Mucosa of descending colon (tissue), 3 donors: Measurements from ENCODE around the gene KLHL40. TPM values are rescaled to one million over a fixed set of nuclear protein-coding genes. Genes with fewer than 3 reads are reported as not detected.

Experiments used
- ATAC-seq: fragments of 200-7000 bp; cut with Tn5 transposase; one replicate; pipeline ENCODE4 v1.9.1; 2020; ENCODE audit warnings: mild to moderate bottlenecking, moderate library complexity
- DNase-seq, 3 donors: peaks; one replicate each; pipeline ENCODE4 v3.0.0-alpha.2; 2020
- H3K36me3 ChIP-seq: fragments of 200-600 bp; one replicate; pipeline ENCODE4 v1.8.0; 2021; ENCODE audit warnings: low read depth, mild to moderate bottlenecking
- H3K4me1 ChIP-seq: fragments of 200-600 bp; one replicate; pipeline ENCODE4 v1.8.0; 2021; ENCODE audit warnings: low read depth, mild to moderate bottlenecking
- H3K4me3 ChIP-seq: fragments of 200-600 bp; one replicate; pipeline ENCODE4 v1.8.0; 2021; ENCODE audit warnings: mild to moderate bottlenecking
- H3K9me3 ChIP-seq: fragments of 200-600 bp; one replicate; pipeline ENCODE4 v1.8.0; 2021; ENCODE audit warnings: mild to moderate bottlenecking
- intact Hi-C, 2 donors: fragments of 100-400 bp; cut with DNase I in 1 of 2; cut with micrococcal nuclease in 1 of 2; formaldehyde crosslinking; loops; one replicate each; pipeline versions ENCODE4 v1.11.0 to v1.11.1; 2022; cut with DNase I, micrococcal nuclease
- total RNA-seq, 3 donors: library from RNA; stranded (reverse); fragmentation: NEBNext Ultra II Directional in 2 of 3; extraction: Animal tissue kit (Norgen Biotek cat#: 25700) in 2 of 3; gene quantifications; one replicate each; pipeline versions ENCODE4 v1.2.1 to v1.2.4, GENCODE V29; 2021 to 2023
- TF ChIP-seq, protein P1 (sequence below): fragments of 200-600 bp; IDR thresholded peaks from one replicate; pipeline ENCODE4 v1.8.0; 2022; ENCODE audit warnings: antibody characterized with exemption, mild to moderate bottlenecking
- donor health status: DM: no; HTN: no; CAD: no; lungs with moderate emphysema.
- donor health status: DM: no; HTN: no; CAD: no.
- donor health status: DM: no; HTN: yes; CAD: no.

The KLHL40 gene
- total RNA-seq, 3 donors from 2014 or later = not detected

DNA sequence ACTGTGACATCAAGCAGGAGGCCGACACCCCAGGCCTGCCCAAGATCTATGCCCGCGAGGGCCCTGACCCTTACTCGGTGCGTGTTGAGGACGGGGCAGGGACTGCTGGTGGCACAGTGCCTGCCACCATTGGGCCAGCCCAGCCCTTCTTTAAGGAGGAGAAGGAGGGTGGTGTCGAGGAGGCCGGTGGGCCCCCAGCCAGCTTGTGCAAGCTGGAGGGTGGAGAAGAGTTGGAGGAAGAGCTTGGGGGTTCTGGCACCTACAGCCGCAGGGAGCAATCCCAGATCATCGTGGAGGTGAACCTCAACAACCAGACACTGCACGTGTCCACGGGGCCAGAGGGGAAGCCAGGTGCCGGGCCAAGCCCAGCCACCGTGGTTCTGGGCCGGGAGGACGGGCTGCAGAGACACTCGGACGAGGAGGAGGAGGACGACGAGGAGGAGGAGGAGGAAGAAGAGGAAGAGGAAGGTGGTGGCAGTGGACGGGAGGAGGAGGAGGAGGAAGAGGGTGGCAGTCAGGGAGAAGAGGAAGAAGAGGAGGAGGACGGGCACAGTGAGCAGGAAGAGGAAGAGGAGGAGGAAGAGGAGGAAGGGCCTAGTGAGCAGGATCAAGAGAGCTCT lies 26.5 kb upstream of the KLHL40 start:
- no peak for DNase-seq
- Histone ChIP-seq H3K9me3 (no peaks in the 10 kb centered on the region), H3K36me3 (no peaks in the 10 kb centered on the region), H3K4me3 (no peak overlapping the region), H3K4me1 (peaks cover 2% of the 10 kb centered on the region)
- ATAC-seq = no peak
- intact Hi-C loops = loop anchor here in 1 of 2 donors (10.0 kb wide), 1 partner anchor 86 kb away; no protein-coding TSS in a partner anchor
- TF ChIP-seq, protein P1, sequence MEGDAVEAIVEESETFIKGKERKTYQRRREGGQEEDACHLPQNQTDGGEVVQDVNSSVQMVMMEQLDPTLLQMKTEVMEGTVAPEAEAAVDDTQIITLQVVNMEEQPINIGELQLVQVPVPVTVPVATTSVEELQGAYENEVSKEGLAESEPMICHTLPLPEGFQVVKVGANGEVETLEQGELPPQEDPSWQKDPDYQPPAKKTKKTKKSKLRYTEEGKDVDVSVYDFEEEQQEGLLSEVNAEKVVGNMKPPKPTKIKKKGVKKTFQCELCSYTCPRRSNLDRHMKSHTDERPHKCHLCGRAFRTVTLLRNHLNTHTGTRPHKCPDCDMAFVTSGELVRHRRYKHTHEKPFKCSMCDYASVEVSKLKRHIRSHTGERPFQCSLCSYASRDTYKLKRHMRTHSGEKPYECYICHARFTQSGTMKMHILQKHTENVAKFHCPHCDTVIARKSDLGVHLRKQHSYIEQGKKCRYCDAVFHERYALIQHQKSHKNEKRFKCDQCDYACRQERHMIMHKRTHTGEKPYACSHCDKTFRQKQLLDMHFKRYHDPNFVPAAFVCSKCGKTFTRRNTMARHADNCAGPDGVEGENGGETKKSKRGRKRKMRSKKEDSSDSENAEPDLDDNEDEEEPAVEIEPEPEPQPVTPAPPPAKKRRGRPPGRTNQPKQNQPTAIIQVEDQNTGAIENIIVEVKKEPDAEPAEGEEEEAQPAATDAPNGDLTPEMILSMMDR = no peak

DNA sequence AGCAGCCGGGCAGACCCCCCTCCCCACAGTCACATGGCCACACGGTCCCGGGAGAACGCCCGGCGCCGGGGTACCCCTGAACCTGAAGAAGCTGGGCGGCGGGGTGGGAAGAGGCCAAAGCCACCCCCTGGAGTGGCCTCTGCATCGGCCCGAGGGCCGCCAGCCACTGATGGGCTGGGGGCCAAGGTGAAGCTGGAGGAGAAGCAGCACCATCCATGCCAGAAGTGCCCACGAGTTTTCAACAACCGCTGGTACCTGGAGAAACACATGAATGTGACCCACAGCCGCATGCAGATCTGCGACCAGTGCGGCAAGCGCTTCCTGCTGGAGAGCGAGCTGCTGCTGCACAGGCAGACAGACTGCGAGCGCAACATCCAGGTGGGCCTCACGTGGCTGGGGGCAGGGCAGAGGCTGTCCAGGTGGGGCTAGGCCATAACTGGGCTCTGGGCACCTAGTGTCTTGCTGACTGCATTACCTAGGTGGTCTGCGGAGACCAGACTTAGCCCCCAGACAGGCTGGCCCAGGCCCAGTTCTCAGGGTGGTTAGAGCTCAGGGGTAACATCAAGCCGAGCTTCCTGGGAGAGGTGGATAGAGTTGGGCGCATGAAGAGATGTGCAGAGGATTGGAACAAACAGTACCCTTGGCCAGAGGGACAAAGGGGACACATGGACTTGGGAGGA lies 25.7 kb upstream of the KLHL40 start:
- intact Hi-C loops = loop anchor here in 1 of 2 donors (10.0 kb wide), 1 partner anchor 85 kb away; no protein-coding TSS in a partner anchor
- H3K4me1 ChIP-seq = peaks cover 2% of the 10 kb centered on the region

DNA sequence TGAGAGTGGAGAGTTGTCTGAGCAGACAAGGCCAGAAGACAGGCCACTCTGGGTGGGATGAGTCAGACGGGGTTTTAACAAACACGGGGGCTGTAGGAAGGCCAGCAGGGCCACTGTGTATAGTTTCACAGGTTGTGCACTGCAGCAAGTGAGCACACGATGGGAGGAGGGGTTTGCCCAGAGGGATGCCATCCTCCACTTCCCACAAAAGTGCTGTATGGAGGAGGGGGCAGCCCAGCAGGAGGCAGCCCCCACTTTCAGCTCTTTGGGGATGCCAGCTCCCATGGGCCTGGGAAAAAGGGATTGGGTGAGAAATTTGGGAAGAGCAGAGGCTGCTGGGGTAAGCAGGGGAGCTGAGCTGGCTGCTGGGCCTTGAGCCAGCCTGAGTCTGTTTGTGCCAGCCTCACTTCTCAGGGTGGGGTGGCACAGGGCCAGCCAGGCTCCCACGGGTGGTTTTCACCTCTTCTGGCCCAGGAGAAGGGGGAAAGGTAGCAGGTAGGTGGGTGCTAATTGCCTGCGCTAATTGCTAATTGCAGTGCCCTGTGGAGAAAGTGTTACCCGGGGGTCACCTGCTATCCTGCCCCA lies 25.1 kb upstream of the KLHL40 start:
- TF ChIP-seq, protein P1 = no peak
- ATAC-seq = no peak
- H3K4me3 ChIP-seq = no peak overlapping the region
- H3K36me3 ChIP-seq = no peaks in the 10 kb centered on the region
- no peak for DNase-seq
- H3K9me3 ChIP-seq = no peaks in the 10 kb centered on the region
- intact Hi-C loops = no loop called here
- H3K4me1 ChIP-seq = no peaks in the 10 kb centered on the region

More for the DNA sequence above, 25.7 kb upstream of the KLHL40 start:
- Histone ChIP-seq H3K36me3 (no peaks in the 10 kb centered on the region), H3K9me3 (no peaks in the 10 kb centered on the region), H3K4me3 (no peak overlapping the region)
- DNase-seq = no peak
- TF ChIP-seq, protein P1 = no peak
- no peak for ATAC-seq

DNA sequence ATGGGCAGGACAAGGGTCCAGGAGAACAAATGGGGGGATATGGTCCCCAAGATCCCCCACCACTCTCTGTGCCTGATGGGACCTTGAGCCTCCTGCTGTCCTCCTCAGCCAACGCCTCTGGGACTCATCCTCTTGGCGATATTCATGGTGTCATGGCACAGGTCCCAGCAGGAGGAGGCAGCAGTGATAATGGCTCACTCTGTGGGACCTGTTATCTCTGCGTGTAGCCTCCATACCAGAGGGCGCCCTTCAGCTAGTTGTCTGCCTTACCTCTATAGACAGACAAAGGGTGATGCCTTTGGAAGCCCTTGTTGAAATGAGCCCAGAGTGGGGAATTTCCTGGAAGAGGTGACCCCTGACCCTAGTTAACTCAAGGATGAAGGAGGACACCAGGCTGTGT lies 24.4 kb upstream of the KLHL40 start:
- TF ChIP-seq, protein P1 = no peak
- H3K4me1 ChIP-seq = no peaks in the 10 kb centered on the region
- no peaks in the 10 kb centered on the region for H3K9me3 ChIP-seq
- H3K4me3 ChIP-seq = no peak overlapping the region
- ATAC-seq (no peak), DNase-seq (no peak)
- no peaks in the 10 kb centered on the region for H3K36me3 ChIP-seq
- intact Hi-C loops = no loop called here

DNA sequence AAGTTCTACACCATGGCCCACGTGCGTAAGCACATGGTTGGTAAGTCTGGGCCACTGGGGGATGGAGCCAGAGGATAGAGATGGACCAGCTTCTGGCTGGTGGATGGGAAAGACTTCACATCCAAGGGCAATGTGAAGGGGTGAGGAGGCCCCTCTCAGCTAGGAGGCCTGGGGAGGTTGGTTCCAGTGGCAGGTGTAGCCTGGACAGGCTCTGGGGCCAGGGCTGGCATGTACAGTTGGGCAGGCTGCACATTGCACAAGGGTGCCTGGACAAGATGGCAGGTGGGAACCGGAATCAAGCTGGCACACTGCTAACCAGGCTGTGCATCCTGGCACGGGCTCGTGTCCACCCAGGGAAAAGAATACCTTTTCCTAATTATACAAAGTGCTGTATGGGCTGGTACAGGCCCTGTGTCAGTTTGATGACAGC lies 23.7 kb upstream of the KLHL40 start:
- H3K9me3 ChIP-seq = no peaks in the 10 kb centered on the region
- TF ChIP-seq, protein P1 = no peak
- no peak overlapping the region for H3K4me3 ChIP-seq
- intact Hi-C loops = no loop called here
- no peaks in the 10 kb centered on the region for H3K36me3 ChIP-seq
- no peaks in the 10 kb centered on the region for H3K4me1 ChIP-seq
- no peak for ATAC-seq
- DNase-seq = no peak
